HG02759 (cell line): ENCODE measurements around the gene RAD51B.
"Not testable (repeated sequence)": the region's sequence is repeated elsewhere in the genome, so short reads cannot be mapped to it uniquely, and the experiment has no call there.

Source experiments
- ATAC-seq: cut with Tn5 transposase; IDR thresholded peaks from one replicate; pipeline ENCODE4 v1.9.1; 2021; ENCODE audit warnings: mild to moderate bottlenecking, moderate library complexity; ENCODE audit not compliant: unreplicated experiment

Gene RAD51B

DNA sequence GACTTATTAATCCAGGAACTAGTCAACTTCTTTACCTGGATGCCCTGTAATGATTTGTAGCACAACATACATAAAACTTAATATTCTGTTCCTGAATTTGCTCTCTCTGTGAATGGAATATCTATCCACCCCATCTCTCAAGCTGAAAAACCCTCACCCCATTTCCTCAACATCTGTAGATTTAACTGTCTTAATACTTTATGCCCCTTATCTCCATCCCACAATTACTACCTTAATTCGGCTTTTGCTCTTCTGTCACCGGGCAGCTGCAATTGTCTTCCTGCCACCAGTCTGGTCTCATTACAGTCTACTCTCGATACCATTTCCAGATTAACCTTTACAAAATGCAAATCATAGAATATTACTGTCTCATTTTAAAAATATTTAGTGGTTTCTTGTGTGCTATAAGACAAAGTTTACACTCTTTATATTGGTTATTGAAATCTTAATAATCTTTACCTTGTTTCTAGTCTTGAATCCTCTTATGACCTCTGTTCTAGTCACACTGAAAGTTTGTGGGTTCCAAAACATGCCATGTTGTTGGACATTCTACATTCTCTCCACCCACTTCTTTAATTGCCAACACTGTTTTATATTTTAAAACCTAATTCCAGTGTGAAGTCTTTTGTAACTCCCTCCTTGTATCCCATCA, 347.3 kb downstream of the RAD51B start:
- ATAC-seq = no peak

DNA sequence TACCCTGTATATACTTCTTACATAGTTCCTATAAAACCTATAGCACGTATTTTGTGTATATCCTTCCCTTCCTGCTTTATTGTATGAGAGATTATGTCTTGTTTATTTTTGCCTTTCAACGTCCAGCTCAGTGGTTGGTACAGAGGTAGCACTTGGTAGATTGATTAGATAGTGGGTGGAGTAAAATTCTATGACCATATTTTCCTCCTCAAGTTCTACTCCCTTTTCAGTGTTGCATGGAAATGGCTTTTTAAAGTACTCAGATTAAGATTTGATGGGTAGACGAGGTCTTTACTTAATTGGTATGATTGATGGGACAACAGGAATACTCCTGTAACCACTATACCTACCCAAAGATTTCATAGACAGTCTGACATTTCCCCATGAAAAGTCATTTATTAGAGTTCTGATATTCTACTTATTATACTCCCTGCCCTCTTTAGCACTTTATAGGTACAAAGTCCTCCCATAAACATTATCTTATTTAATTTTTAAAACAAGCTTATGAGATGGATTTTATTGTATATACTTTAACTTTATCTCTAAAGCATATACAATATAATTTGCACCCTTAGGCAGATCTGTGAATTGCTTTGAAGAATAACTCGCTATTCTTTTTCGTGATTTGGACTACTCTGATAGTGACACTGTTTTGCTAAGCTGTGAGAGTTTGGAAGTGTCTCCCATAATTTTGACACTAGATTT, 348.0 kb downstream of the RAD51B start:
- ATAC-seq = no peak

DNA sequence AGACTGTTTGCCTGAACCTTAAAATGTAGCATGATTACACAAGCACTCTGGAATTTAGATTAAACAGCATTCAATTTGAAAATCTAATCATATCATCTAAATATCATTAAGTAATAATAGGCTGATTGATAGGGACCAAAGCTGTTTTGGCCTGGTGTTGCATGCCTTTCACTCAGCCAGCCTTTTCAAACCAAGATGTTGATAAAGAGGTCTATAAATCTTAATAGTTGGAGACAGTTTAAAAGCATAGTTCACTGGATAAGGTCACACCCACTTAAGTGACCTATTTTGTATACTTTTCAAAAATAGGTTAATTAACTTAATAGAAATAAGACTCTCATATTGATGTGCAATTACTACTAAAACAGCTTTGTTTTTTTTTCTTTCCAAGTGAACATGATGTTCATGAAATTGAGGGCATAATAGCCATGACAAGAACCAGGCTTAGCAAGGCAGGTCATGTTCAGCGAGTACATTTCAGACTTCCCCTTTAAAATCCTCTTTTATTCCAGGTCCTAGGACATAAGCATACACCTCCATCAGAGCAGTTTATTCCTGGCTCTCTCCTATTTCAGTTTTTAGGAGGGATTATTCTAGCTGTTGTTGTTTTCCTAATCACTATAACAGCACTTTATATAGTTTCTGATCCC, 349.0 kb downstream of the RAD51B start:
- no peak for ATAC-seq

DNA sequence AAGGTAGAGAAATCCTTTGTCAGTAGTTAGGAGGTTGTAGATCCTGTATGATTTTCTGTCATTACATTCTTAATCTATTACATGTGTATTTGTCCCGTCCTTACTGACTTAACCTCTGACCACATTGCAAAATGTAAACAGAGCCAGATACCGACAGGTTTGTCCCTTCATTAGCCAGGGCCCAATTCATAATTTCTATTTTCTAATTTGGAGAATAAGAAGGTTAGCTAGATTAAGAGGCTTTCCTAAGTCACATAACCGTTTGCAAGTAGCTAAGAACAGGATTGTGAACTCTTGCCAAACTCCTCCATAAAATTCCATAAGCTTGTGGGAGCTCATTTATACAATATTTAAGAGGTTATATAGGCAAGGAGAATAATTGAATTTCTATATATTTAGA, 352.6 kb downstream of the RAD51B start:
- no peak for ATAC-seq

DNA sequence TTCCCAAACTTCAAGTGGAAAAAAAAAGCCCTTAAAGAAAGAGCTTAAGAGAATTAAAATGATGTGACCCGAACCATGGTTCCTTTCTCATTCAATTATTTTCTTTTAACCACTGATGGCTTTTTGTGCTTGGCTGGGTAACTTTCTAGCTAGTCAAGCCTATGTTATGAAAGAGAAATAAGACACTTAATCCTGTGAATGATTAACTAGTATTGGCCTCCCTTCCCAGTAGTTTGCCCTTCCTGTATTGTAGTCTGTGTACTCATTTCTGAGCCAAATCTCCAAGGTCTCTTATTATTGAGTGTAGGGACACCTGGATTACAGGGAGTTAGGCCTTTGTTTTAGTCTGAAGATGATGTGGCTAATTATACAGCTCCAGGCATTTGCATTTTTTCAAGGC, 353.0 kb downstream of the RAD51B start:
- ATAC-seq = peak; percentile 78

DNA sequence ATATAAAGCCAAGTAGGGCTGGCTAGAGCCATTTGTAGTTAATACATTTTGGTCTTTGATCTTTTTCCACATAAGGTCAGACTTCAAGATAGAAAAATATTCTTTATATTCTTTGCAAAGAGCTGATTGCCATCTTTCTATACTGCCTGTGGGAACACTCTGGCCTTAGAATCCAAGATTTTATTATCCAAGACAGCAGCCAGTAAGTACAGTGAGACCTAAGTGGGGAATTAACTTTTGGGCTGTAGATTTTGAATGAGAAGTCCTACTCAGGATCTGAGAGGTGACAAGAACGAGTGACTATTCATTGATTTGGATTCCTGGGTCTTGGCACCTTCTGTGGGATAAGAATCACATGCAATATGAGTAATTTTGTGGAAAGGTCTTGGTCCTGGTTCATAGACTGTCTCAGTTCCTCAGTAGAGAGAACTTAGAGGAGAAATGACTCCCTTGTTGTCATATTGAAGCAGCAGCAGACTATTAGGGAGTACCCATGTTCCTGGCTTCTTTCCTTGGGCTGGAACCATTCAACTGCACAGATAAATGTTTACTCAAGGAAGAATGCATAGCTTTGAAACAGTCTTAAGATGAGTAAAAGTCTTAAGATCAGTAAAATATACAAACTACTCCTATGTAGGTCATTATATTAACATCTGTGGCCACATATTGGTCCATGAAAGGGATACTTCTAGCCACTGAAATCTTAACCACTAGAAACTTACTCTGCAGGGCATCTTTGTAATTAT, 353.8 kb downstream of the RAD51B start:
- no peak for ATAC-seq

DNA sequence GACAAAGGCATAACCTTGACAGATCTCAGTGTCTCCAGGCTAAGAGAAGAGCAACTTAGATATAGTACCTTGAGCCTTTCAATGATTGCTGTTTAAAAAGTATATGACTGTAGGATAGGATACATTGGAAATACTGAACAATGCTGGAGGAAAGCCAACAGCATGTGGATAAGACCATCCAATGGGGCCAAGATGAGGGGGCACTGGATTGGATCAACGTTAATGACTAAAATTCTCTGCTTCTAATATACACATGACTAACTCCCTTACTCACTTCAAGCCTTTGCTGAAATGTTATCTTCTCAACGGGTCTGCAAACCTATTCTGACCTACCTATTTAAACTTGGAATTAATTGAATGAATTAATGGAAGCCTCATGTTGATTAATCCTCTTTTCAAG, 354.9 kb downstream of the RAD51B start:
- ATAC-seq = no peak

DNA sequence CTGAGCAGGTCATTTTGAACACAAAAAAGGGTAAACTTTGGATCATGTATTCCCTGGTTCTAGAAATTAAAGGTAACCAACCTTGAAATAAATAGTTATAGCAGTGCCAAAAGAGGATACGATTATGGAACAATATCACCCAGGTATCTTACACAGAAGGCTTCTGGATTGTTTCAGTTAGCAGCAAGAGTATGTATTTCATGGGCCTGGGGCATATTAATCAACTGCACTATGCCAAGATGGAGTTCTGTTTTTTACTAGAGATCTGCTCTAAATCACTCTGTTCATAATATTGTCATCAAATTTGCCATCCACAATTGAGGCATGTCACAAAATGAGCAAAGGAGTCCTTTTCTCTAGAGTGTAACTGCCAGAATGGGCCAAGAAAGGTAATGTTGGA, 357.1 kb downstream of the RAD51B start:
- no peak for ATAC-seq

DNA sequence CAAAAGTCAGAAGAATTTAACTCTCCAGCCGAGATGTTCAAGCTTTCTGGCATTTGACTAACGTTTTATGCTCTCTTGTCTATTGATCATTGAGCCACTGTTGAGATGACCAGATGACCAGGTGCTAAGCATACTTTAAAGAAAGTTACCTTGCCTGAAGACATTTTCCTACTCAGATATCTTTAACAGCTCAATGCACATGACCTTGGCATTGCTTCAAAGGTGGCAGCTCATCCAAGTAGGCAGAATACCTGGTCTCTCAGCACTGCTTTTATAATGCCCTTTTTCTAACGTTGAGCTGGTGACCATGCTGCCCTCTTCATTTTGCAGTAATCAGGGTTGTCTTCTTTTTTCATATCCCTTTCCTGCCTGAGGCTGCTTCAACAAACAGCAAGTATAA, 358.1 kb downstream of the RAD51B start:
- no peak for ATAC-seq

DNA sequence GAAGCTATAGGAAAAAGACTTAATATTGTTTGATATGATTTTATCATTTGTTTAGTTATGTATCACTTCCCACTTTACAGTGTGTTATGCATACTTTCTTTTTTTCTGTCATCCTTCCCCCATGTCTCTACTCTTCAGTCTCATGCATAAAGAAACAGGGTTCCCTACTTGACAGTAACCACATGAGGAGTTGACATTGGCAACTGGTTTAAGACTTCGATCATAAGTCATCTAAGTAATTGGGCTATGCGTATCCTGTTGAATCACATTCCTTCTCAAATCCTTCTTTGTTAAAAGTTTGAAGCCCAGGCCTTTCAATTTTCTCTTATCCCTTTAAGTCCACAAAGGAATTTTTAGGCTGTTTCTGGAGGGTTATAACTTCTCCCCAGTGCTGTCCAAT, 358.7 kb downstream of the RAD51B start:
- ATAC-seq = no peak

DNA sequence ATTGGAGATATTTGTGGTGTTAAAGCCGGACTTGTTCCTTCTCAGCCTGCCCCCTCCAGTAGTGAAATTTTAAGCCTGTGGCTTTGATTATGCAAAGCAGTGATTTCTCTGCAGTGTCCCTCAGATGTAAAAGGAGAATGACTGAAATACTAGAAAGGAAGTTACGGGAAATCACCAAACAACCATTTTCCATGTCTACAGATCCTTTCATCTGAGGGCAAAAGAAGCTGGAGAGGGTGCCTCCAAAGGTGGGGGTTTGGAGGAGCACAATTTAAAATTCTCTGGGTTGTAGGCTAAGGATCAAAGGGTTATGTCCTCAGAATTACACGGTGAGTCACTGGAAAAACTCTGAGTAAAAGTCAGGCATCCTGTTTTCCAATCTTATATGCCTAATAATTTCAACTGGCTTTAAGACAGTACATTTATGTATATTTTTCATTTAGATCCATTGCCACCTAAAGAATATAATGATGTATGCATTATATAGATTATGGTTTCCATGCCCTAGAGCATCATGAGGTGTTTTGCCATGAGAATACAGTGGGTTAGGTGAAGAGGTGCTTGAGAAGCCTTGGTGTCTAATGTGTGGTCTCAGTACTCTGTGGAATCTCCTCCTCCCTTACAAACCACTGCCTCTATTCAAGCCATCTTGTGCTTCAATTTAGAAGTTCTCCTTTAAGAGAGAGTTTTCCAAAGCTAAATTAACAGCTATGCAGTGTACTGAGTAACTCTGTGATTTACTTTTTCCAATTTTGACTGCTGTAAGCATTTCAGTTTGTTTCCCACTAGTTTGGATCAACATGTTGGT, 362.1 kb downstream of the RAD51B start:
- ATAC-seq = no peak

DNA sequence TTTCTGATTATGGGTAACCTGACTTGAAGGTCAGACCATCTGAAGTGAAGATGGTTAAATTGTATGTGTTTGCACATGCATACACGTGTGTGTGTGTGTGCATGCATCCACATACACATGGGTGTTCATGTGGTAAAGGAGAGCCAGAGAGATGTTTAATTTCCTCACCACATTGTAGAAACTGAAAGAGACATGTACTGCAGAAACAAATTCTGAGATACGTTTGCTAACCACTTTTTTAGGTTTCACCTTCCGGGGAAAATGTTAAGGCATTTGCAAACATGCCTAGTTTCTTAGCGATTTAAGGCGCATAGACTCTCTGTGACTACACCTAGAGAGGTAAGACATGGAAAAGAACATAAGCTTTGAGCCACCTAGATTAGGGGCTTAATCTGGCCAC, 362.9 kb downstream of the RAD51B start:
- ATAC-seq = peak; percentile 66

DNA sequence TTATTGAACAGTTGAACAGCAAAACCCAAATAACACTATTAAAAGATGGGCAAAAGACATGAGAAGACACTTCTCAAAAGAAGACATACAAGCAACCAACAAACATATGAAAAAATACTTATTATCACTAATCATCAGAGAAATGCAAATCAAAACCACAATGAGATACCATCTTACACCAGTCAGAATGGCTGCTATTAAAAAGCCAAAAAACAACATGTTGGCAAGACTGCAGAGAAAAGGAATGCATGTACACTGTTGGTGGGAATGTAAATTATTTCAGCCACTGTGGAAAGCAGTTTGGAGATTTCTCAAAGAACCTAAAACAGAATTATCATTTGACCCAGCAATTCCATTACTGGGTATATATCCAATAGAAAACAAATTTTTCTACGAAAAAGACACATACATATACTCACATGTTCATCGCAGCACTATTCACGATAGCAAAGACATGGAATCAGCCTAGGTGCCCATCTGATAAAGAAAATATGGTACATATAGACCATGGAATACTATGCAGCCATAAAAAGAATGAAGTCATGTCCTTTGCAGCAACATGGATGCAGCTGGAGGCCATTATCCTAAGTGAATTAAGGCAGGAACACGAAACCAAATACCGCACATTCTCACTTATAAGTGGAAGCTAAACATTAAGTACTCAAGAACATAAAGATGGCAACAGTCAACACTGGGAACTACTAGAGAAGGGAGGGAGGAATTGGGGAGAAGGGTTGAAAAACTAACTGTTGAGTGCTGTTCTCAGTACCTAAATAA, 367.1 kb downstream of the RAD51B start:
- ATAC-seq = not testable (repeated sequence)

DNA sequence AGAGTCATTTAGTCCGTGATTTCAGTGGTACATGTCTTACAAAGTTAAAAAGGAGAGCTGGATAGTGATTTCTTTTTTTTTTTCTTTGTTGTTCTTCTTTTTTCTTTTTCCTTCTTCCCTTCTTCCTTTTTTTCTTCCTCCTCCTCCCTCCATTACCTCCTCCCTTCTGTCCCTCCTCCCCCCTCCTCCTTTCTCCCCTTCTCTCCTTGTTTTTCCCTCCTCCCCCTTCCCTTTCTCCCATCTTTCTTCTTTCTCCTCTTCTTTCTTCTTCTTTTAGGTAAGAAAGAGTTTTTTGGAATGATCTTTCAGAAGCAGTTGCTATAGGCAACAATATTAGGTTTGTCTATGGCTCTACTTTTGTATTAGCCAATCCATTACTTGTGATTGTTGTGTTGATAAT, 368.6 kb downstream of the RAD51B start:
- ATAC-seq = no peak

DNA sequence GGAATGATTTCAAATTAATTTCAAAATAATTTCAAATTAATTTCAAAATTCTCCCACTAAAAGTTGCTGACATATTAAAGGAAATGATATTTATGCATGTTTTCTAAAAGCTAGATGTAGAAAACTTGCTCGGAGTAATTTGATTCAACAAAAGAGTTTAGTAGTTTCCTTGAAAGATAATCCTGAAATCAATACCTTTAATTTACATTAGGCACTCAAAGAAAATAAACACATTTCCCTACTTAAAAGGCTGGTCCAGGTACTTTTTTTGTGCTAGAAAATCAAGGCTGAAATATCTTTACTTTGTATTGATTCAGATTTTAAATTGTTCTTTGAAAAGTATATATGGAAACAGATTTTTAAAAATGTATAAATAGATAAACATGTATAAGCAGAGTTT, 370.5 kb downstream of the RAD51B start:
- ATAC-seq = no peak

DNA sequence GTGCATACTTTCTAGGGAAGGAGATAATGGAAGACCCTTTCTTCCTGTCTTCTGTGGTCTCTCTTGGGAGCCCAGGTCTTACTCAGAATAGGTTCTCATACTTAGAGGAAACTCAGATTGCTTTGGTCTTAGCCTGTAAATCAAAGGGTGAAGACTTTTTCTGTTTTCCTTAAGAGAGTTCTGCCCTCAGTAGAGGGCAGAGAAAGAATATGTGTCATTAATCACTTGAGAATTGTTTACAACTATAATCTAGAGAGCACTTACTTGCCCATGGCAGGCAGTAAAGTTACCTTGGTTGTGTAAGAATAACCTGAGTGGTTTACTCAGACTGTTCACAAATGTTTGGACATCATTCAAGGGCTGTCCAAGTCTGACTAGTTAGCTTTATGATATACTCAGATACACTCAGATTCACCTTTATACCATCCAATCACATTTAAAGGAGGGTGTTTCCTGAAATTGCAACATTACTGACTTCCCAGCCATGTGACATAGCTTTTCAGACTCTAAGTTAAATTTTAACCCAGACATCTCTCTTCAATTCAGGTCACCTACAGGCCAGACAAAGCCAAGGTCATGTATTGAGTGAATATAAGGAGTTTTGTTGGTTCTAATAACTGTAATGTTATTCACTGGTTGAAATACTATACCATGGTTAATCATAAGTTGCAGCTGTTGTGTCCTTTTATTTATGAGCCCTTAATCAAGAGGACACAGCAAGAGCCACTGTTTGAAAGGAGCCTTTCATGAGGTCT, 372.2 kb downstream of the RAD51B start:
- no peak for ATAC-seq

DNA sequence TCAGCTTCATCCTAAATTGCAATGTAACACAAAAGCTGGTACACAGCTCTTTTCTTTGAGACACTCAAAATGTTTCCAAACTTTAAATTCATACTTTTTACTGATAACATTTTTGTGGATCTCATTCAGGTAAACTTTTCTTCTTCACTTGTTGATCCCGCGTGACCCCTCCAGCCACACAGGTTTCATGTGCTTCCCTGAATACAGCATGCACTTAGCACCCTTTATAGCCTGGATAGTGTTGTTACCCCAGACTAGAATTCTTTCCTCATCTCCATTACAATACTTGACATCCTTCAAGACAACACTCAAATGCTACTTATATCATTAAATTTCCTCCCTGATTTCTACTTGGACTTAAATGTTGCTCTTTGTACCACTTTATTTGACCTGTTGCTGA, 373.4 kb downstream of the RAD51B start:
- no peak for ATAC-seq

DNA sequence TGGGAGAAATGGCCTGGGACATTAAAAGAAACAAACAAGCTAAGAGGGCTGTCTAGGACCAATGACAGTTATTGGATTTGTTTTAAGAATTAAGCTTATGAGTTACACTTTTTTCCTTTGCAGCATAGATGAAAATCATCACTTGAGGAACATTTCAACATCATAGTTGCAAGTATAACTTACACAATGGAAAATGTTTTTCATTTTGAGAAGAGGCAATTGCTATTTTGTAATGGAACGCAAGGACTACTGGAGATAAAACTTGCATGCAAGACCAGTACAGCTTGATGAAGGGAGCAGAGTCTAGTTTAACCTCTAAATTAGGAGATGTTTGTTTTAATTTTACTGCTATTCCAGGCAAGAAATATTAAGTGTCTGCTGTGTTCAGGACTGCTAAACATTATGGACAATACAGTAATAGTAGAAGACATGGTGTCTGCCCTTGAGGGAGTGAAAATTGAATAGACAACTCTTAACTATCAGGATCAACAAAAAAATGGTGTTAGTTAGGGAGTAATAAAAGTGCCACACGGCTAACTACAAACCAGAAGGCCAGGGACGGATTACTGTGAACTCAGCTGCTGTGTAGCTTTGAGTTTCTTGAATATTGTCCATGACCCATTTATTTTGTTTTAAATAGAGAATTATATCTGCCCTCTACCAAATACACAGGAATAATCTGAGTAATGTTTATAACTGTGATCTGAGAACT, 374.5 kb downstream of the RAD51B start:
- ATAC-seq = no peak

DNA sequence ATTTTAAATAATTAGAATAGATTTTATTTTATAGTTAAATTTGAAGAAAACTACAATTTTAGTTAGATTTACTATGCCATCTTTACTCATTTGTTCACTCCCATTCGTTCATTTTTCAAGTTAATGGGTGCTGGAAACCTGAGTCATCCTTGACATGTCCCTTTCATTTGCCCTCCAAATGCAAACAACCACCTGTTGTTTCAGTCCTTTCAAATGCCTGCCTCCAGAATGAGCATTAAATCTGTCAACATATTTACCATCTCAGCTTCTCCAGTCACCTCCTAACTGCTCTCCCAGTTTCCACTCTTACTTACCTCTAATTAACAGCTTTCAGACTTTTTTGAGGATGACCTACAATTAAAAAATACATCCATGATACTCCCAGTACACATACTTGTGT, 375.5 kb downstream of the RAD51B start:
- no peak for ATAC-seq
